Measurements from ENCODE around the gene UBE2V1.
"Not testable (repeated sequence)": the region's sequence is repeated elsewhere in the genome, so short reads cannot be mapped to it uniquely, and the experiment has no call there.

Gene UBE2V1

DNA sequence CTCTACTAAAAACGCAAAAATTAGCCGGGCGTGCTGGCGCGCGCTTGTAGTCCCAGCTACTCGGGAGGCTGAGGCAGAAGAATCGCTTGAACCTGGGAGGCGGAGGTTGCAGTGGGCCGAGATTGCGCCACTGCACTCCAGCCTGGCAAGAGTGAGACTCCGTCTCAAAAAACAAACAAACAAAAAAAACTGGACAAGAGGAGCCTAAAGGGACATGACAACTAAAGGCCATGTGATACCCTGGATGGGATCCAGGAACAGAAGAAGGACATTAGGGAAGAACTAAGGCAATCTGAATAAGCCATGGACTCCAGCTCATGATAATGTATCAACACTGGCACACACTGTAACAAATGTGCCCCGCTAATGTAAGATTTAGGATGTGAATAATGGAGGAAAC lies 24.8 kb upstream of the UBE2V1 start:
- DNase-seq (ENCODE audit: low read depth) = not testable (repeated sequence)

DNA sequence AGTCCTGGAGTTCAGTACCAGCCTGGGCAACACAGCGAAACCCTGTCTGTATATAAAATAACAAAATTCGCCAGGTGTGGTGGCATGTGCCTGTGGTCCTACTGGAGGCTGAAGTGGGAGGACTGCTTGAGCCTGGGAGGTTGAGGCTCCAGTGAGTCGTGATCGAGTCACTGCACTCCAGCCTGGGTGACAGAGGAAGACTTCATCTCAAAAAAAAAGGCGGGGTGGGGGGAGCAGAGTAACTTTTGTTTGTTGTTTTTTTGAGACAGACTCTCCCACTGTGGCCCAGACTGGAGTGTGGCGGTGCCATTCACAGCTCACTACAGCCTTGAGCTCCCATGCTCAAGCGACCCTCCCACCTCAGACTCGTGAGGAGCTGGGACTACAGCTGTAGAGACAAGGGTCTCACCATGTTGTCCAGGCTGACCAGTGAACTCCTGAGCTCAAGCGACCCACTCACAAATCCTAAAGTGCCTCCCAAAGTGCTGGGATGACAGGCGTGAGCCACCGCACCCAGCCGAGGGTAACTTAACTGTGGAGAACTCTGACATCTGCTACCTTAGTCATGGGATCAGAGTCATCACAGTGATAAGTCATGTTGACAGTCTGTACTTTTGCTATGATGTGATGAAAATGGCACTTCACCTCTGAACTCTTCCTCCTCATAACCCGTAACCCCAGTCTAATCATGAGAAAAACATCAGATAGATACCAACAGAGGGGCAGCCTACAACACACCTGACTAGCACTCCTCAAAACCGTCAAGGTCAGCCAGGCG lies 24.1 kb upstream of the UBE2V1 start:
- DNase-seq (ENCODE audit: low read depth) = no peak

GRCh38 chr20:50135157-50135556 lies 22.2 kb upstream of the UBE2V1 start:
- DNase-seq (ENCODE audit: low read depth) = not testable (repeated sequence)

DNA sequence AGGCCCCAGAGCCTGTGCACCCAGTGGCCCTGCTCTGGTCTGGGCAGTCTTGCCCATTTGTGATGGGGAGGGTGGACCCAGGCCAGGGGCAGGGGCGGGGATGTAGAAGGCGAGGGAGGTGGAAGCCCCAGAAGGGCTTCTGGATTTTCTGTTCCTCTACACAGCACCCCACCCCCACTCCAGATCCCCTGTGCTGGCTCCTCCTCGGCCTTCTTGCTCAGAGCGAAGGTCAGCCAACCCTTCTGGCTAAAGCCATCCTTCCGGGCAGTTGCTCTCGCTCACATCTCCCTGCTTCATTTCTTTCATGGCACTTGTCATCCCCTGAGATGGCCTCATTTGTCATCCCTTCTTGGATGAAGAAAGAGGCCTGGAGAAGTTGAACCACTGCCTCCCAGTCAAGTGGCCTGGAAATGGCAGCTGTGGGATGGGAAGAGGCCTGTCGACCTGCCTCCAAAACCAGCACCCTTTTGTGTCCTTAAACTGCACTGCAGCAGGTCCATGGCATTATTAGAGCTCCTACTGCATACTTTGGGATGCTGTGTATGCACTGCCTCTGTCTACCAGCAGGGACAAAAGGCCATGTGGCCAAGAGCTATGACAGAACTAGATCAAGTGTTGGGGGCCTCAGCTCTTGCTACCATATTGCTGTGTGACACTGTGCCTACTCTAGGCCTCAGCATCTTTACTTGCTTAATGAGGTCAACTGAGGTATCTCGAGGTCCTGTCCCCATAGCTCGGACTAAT lies 20.7 kb upstream of the UBE2V1 start:
- no peak for DNase-seq (ENCODE audit: low read depth)

DNA sequence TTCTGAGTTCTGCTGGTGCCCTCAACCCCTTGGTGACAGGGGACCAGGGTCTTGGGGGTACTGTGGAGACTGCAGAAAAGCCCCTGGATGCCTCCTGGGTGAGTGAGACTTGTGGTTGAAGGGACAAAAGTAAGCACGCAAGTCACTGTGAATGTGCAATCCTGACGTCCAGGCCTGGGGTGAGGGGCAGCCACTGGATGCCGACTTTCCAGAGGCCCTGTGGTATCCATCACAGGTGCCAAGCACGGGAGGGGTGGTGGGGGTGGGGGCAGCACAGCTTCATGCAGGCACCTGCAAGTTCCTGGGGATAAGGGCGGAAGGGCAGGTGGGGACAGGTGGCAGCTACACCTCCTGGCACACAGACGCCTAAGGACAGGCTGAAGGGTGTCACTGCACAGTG lies 20.1 kb upstream of the UBE2V1 start:
- no peak for DNase-seq (ENCODE audit: low read depth)

DNA sequence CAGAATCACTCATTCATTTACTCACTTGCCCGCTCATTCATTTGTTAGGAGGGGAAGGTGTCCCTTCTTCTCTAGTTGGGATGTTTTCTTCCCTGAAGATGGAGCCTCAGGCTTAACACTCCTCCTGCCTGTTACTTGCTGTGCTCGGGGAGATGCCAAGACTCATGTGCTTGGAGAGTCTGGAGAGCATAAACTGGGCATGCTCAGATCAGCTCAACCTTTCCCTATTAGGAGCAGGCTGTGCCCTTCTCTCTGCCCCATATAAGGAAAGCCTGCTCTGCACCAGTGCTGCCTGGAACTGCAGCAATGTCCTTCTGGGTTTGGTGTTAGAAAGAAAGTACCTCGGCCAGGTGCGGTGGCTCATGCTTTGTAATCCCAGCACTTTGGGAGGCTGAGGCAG lies 18.0 kb upstream of the UBE2V1 start:
- no peak for DNase-seq (ENCODE audit: low read depth)

GRCh38 chr20:50130356-50130723 lies 17.4 kb upstream of the UBE2V1 start:
- no peak for DNase-seq (ENCODE audit: low read depth)

GRCh38 chr20:50129662-50130355 lies 16.9 kb upstream of the UBE2V1 start:
- DNase-seq (ENCODE audit: low read depth) = no peak

DNA sequence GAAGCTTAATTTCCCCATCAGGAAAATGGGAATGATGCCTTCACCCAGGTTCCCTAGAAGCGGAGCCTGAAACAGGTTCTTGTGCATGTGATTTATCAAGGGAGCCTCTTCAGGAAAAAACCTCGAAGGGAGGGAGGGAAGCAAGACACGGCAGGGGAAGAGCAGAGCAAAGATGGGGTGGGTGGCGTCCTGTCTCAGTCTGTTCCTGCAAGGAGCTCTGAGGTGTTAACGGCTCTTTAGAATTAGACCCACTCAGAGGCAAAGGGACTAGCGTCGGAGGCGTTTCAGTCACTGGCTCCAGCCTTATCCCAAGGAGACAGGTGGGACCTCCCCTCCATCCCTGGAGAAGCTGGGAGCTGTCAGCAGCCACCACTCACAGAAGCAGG lies 15.6 kb upstream of the UBE2V1 start:
- DNase-seq (ENCODE audit: low read depth) = no peak

- DNase-seq (ENCODE audit: low read depth) = no peak
Measured at GRCh38 chr20:50127587-50128519, 14.9 kb upstream of the UBE2V1 start.

- no peak for DNase-seq (ENCODE audit: low read depth)
Measured at GRCh38 chr20:50126662-50127061, 13.7 kb upstream of the UBE2V1 start.

DNA sequence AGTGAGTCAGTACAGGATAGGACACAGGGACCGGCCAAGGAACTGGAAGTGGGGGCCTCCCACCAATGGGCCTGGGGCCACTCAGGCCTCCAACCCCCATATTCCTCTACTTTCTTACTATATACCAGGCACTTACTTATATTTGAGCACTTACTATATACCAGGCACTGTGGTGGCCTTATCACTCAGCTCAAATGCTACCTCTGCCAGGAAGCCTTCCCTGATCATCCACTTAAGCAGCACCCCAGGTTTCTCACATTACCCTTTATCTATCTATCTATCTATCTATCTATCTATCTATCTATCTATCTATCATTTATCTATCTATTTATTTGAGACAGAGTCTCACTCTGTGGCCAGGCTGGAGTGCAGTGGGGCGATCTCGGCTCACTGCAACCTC lies 12.3 kb upstream of the UBE2V1 start:
- DNase-seq (ENCODE audit: low read depth) = no peak

DNA sequence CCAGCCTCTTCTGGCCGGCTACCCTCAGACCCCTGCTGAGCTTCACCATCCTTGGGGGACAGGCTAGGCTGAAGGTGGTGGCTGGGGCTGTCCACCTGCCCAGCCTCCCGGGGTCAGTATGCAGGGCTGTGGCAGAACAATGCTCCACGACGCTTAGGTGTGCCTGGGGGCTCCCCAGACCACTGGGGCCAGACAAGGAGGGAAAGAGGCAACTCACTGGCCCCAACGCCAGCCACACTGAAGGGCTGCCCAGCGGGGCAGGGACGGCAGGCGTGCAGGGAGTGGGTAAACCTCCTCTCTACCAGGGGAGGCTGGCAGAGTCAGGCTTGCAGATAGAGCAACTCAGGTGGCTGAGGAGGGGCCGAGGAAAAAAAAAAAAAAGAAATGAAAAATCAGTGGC lies 11.5 kb upstream of the UBE2V1 start:
- DNase-seq (ENCODE audit: low read depth) = no peak

- no peak for DNase-seq (ENCODE audit: low read depth)
Measured at GRCh38 chr20:50123418-50123817, 10.5 kb upstream of the UBE2V1 start.

GRCh38 chr20:50122763-50123162 lies 9.8 kb upstream of the UBE2V1 start:
- no peak for DNase-seq (ENCODE audit: low read depth)

GRCh38 chr20:50121858-50122271 lies 8.9 kb upstream of the UBE2V1 start:
- no peak for DNase-seq (ENCODE audit: low read depth)

DNA sequence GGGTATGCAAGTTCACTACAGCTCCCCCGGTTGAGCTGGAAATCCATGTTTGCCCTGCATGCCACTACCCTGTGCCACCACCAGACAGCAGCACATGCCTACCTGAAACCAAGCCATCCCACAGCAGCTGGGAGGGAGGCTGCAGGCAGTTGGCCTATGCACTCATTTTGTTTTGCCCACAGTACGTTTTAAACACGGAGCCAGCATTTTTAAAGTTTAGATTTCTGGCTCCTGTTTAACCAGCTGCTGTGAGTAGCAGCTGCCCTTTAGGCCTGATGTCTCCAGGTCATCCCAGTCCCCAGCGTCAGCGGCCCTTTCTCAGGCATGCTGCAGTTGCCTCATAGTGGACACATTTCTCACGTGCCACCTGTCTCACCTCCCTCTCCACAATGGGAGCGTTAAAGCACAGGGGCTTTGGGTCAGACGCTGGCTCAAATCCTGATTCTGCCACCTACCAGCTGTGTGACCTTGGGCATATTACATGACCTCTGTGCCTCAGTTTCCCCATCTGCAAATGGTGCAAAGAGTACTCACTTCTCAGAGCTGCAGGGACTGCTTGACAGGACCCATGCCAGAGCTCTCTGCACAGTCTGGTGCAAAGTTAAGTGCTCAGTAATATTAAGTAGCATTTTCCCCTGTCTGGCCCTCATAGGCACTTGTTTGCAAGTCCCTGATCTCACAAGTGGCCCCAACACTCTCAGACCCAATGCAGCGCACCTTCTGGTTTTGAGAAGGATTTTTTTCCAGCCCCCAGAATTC lies 8.2 kb upstream of the UBE2V1 start:
- DNase-seq (ENCODE audit: low read depth) = no peak

- no peak for DNase-seq (ENCODE audit: low read depth)
Measured at GRCh38 chr20:50118203-50118602, 5.3 kb upstream of the UBE2V1 start.

DNA sequence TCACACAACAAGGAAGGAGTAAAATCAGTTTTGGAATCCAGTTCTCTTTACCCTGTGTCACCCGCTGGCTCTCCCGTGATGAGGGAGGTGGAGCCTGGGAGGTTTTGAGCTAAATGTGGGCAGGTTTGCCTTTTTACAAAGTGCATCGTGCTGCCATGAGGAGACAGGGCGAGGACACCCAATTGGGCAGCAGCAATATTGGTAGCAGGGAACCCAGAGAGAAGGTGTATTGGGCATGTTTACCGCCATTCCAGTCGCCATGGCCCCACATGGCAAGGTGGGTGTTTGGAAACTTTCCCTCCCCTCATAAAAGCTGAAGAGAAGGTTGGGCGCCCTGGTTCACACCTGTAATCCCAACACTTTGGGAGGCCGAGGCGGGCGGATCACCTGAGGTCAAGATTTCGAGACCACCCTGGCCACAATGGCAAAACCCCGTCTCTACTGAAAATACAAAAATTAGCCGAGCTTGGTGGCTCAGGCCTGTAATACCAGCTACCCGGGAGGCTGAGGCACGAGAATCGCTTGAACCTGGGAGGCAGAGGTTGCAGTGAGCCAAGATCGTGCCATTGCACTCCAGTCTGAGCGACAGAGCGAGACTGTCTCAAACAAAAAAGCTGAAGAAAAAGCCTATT lies 3.5 kb upstream of the UBE2V1 start:
- no peak for DNase-seq (ENCODE audit: low read depth)

GRCh38 chr20:50115591-50116367 lies 2.8 kb upstream of the UBE2V1 start:
- DNase-seq (ENCODE audit: low read depth) = peak; percentile 72
